ENCODE measurements around the gene SIGLEC9.

DNA sequence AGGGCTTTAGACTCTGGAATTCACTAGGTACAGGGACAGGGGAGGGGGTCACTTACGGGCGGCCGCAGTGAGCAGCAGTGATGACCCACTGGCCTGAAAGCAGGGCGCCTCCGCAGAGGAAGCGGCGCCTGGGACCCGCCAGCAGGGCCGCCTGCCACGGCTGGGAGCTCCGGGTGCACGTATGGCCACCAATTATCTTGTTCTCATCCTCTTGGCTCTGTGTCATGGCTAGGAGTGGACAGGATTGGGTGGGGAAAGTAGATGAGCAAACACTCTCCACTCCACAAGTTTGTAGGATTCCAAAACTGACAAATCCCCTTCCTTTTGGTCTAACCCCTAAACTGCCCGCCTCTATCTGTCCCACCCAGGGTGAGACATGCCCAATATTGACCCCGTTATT lies 43.2 kb upstream of the SIGLEC9 start:
- no peak for TF ChIP-seq RBBP5 (IDR thresholded peaks at IDR 0.05; ENCODE audit: borderline replicate concordance, low read depth, low read length)
- TF ChIP-seq CREB1 (IDR thresholded peaks at IDR 0.05) = no peak
- TF ChIP-seq, protein P1, sequence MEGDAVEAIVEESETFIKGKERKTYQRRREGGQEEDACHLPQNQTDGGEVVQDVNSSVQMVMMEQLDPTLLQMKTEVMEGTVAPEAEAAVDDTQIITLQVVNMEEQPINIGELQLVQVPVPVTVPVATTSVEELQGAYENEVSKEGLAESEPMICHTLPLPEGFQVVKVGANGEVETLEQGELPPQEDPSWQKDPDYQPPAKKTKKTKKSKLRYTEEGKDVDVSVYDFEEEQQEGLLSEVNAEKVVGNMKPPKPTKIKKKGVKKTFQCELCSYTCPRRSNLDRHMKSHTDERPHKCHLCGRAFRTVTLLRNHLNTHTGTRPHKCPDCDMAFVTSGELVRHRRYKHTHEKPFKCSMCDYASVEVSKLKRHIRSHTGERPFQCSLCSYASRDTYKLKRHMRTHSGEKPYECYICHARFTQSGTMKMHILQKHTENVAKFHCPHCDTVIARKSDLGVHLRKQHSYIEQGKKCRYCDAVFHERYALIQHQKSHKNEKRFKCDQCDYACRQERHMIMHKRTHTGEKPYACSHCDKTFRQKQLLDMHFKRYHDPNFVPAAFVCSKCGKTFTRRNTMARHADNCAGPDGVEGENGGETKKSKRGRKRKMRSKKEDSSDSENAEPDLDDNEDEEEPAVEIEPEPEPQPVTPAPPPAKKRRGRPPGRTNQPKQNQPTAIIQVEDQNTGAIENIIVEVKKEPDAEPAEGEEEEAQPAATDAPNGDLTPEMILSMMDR (IDR thresholded peaks at IDR 0.05; ENCODE audit: control extremely low read depth in 1 of 3, insufficient read depth in 1 of 3, low read depth in 1 of 3, low read length in 3 of 3) = no peak
- no peak for TF ChIP-seq SIX5 (IDR thresholded peaks at IDR 0.05; ENCODE audit: low read depth, low read length)
- TF ChIP-seq TBP (IDR thresholded peaks at IDR 0.05; ENCODE audit: low read depth, low read length) = no peak
- no peak for TF ChIP-seq CBX8 (IDR thresholded peaks at IDR 0.05; ENCODE audit: borderline replicate concordance, low read depth, low read length)
- no peak for TF ChIP-seq EZH2 (IDR thresholded peaks at IDR 0.05; ENCODE audit: low read depth, low read length, severe bottlenecking)
- no peak for TF ChIP-seq JUND (IDR thresholded peaks at IDR 0.05; ENCODE audit: low read length)
- TF ChIP-seq CEBPB (IDR thresholded peaks at IDR 0.05; ENCODE audit: low read depth, low read length) = no peak
- TF ChIP-seq, protein P2, sequence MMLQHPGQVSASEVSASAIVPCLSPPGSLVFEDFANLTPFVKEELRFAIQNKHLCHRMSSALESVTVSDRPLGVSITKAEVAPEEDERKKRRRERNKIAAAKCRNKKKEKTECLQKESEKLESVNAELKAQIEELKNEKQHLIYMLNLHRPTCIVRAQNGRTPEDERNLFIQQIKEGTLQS (IDR thresholded peaks at IDR 0.05; ENCODE audit: insufficient read depth, low read depth, low read length) = no peak
- no peak for TF ChIP-seq POLR2A (IDR thresholded peaks at IDR 0.05; ENCODE audit: control extremely low read depth in 1 of 2, low read depth in 2 of 2, low read length in 2 of 2)
- no peak for TF ChIP-seq NRF1 (IDR thresholded peaks at IDR 0.05; ENCODE audit: low read depth, low read length)

Measured in H1 (cell line).